Neuronal stem cell (in vitro differentiated cells): ENCODE results near the gene TAP2.

Experiments used
- DNase-seq: peaks from one replicate; pipeline ENCODE4 v3.0.0-alpha.2; 2013; ENCODE audit warnings: low spot score
- H2AFZ ChIP-seq: one replicate; pipeline ENCODE4 v1.6.1; 2013; ENCODE audit warnings: mild to moderate bottlenecking, low read length, inconsistent platforms
- H2AK5ac ChIP-seq: 2 replicates; pipeline ENCODE4 v1.6.1; 2013; ENCODE audit warnings: low read depth, mild to moderate bottlenecking, inconsistent platforms, low read length, moderate library complexity, mixed read lengths
- H2BK120ac ChIP-seq: 2 replicates; pipeline ENCODE4 v1.6.1; 2013; ENCODE audit warnings: low read depth, mild to moderate bottlenecking, inconsistent platforms, low read length, moderate library complexity, mixed read lengths
- H2BK12ac ChIP-seq: one replicate; pipeline ENCODE4 v1.6.1; 2013; ENCODE audit warnings: low read length, inconsistent platforms
- H2BK15ac ChIP-seq: 2 replicates; pipeline ENCODE4 v1.6.1; 2013; ENCODE audit warnings: mild to moderate bottlenecking, low read length, inconsistent platforms, mixed read lengths
- H2BK5ac ChIP-seq: one replicate; pipeline ENCODE4 v1.6.1; 2013; ENCODE audit warnings: inconsistent platforms, mild to moderate bottlenecking, low read length, moderate library complexity
- H3K14ac ChIP-seq: one replicate; pipeline ENCODE4 v1.6.1; 2013; ENCODE audit warnings: low read length, inconsistent platforms
- H3K18ac ChIP-seq: 2 replicates; pipeline ENCODE4 v1.6.1; 2013; ENCODE audit warnings: low read length, inconsistent platforms
- H3K23ac ChIP-seq: 2 replicates; pipeline ENCODE4 v1.6.1; 2013; ENCODE audit warnings: low read depth, mild to moderate bottlenecking, mixed read lengths, low read length, inconsistent platforms; ENCODE audit not compliant: poor library complexity
- H3K27ac ChIP-seq: replicated peaks from 3 replicates; pipeline ENCODE4 v1.5.1; 2013; ENCODE audit warnings: low read length, inconsistent platforms
- H3K27me3 ChIP-seq, 3 experiments: 2 replicates each; pipeline ENCODE4 v1.6.1; 2013; ENCODE audit warnings: low read length in 3 of 3, mild to moderate bottlenecking in 2 of 3, inconsistent platforms in 1 of 3, low read depth in 1 of 3, mixed read lengths in 1 of 3, moderate library complexity in 1 of 3; ENCODE audit not compliant: control insufficient read depth in 3 of 3, insufficient read depth in 3 of 3
- H3K36me3 ChIP-seq, 2 donors: replicated peaks in 1 of 2; 2 replicates each; pipeline ENCODE4 v1.6.1; 2013; ENCODE audit warnings: low read length in 2 of 2; ENCODE audit not compliant: control insufficient read depth in 2 of 2, insufficient read depth in 2 of 2
- H3K4ac ChIP-seq: 2 replicates; pipeline ENCODE4 v1.6.1; 2013; ENCODE audit warnings: inconsistent platforms, mild to moderate bottlenecking, low read length, moderate library complexity
- H3K4me1 ChIP-seq, 2 donors: 1 replicate in 1 of 2; 2 replicates in 1 of 2; pipeline ENCODE4 v1.6.1; 2013; ENCODE audit warnings: low read length in 2 of 2, low read depth in 1 of 2; ENCODE audit not compliant: control insufficient read depth in 2 of 2, insufficient read depth in 1 of 2
- H3K4me2 ChIP-seq: one replicate; pipeline ENCODE4 v1.6.1; 2013; ENCODE audit warnings: mild to moderate bottlenecking, low read length, inconsistent platforms; ENCODE audit not compliant: insufficient read depth, poor library complexity, severe bottlenecking
- H3K4me3 ChIP-seq, 2 donors: 2 replicates each; pipeline ENCODE4 v1.5.1; 2013; ENCODE audit warnings: low read length in 2 of 2, mild to moderate bottlenecking in 2 of 2, inconsistent platforms in 1 of 2, moderate library complexity in 1 of 2
- H3K79me1 ChIP-seq: one replicate; pipeline ENCODE4 v1.6.1; 2013; ENCODE audit warnings: low read depth, mild to moderate bottlenecking, inconsistent platforms, low read length, moderate library complexity
- H3K9ac ChIP-seq: one replicate; pipeline ENCODE4 v1.6.1; 2013; ENCODE audit warnings: mild to moderate bottlenecking, low read depth, low read length, inconsistent platforms; ENCODE audit not compliant: poor library complexity
- H3K9me3 ChIP-seq, 2 donors: replicated peaks in 1 of 2; 2 replicates each; pipeline versions ENCODE3 to v1.6.1; 2013; ENCODE audit warnings: low read length in 2 of 2, mild to moderate bottlenecking in 2 of 2, inconsistent platforms in 1 of 2, low read depth in 1 of 2, mixed read lengths in 1 of 2, moderate library complexity in 1 of 2; ENCODE audit not compliant: control insufficient read depth in 2 of 2, insufficient read depth in 1 of 2
- H4K8ac ChIP-seq: one replicate; pipeline ENCODE4 v1.6.1; 2013; ENCODE audit warnings: low read depth, mild to moderate bottlenecking, inconsistent platforms, low read length, moderate library complexity
- H4K91ac ChIP-seq: one replicate; pipeline ENCODE4 v1.6.1; 2013; ENCODE audit warnings: low read length, low read depth, mild to moderate bottlenecking, inconsistent platforms; ENCODE audit not compliant: poor library complexity
- WGBS, 2 donors: extraction: QIAGEN DNeasy Blood & Tissue Kit; methylation state at CpG; one replicate each; pipeline ENCODE4 v1.1.7; 2013; ENCODE audit warnings: missing lambda C conversion rate in 2 of 2, mixed read lengths in 1 of 2; ENCODE audit not compliant: insufficient read length in 2 of 2, insufficient replicate concordance in 1 of 2; ENCODE audit errors: extremely low coverage in 2 of 2; 5-methylcytosine and 5-hydroxymethylcytosine counted together

The TAP2 gene

DNA sequence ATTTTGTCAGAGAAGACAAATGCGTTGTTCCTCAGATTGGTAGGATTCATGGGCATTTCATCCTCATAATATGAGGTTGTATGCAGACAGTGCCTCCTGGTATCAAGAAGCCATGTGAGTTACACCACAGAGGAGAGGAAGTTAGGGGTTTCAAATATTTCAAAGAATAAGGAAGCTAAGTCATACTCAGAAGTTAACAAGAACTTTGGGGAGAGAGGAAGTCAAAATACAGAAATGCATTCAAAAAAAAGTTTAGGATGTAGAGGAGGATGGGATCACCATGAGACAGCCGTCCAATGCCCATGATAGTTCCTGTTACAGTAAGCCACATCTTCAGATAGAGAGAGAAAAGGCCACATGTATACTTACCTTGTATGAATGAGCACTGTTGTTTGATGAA lies 44.0 kb downstream of the TAP2 start:
- Histone ChIP-seq H3K14ac (no peak overlapping the region), H2BK15ac (no peak overlapping the region), H3K4me1 (peaks cover 0 to 1% of the 10 kb centered on the region in 2 donors), H3K18ac (no peak overlapping the region), H2BK5ac (no peak overlapping the region), H3K4me2 (no peak overlapping the region), H2BK12ac (no peak overlapping the region), H3K27ac (no peak overlapping the region), H3K9me3 (peaks cover 0 to 4% of the 10 kb centered on the region in 2 donors), H3K23ac (no peak overlapping the region), H4K91ac (no peak overlapping the region), H2BK120ac (no peak overlapping the region), H4K8ac (no peak overlapping the region), H3K9ac (no peak overlapping the region), H3K4me3 (no peak overlapping the region), H2AFZ (no peak overlapping the region), H3K36me3 (no peaks in the 10 kb centered on the region), H3K4ac (no peak overlapping the region), H3K27me3 (peaks cover 0 to 33% (median 2%) of the 10 kb centered on the region in 3 experiments), H3K79me1 (no peaks in the 10 kb centered on the region), H2AK5ac (no peak overlapping the region)
- DNase-seq = no peak
- no CpG with 5 or more reads among the region's 2 CpGs for WGBS, 2 donors

DNA sequence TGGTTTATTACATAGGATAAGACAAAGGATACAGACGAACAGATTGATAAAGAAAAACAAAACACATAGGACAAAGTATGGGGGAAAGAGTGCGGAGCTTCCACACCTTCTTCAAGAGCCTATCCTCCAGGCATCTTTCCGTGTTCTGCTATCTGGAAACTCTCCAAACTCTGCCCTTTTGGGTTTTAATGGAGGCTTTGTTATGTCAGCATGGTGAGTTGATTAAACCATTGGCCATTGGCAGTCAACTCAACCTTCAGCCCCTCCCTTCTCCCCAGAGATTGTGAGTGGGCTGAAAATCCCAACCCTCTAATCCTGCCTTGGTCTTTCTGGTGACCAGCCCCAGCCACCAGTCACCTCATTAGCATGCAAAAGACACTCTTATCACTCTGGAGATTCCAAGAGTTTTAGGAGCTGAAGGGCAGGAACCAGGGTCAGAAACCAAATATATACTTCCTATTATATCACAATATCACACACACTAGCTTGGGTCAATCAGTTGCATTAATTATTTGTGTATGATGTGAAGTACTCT lies 45.6 kb downstream of the TAP2 start:
- H2BK12ac ChIP-seq = no peak overlapping the region
- WGBS, 2 donors = no CpG with 5 or more reads among the region's 3 CpGs

DNA sequence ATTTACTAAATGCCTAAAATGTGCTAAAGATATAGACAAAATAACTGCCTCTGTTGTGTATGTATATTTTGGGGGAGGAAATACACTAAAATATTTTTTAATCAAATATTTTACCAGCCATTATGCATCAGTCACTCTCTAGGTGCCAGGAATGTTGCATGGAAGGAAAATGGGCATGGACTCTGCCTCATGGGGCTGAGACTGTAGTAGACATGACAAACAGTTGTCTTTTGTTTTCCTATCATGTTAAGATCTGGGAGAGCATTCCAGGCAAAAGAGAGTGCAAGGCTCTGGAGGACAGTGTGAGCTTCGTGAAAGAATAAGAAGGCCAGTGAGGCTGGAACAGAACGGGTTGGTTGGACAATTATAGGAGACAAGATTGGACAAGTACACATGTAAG lies 48.2 kb downstream of the TAP2 start:
- DNase-seq = no peak
- Histone ChIP-seq H3K79me1 (no peaks in the 10 kb centered on the region), H3K36me3 (no peaks in the 10 kb centered on the region), H3K23ac (no peak overlapping the region), H2BK120ac (no peak overlapping the region), H2BK15ac (no peak overlapping the region), H3K27ac (no peak overlapping the region), H4K8ac (no peak overlapping the region), H3K9ac (no peak overlapping the region), H3K14ac (no peak overlapping the region), H3K27me3 (peaks cover 0 to 25% (median 0%) of the 10 kb centered on the region in 3 experiments), H3K9me3 (no peaks in the 10 kb centered on the region), H3K4ac (no peak overlapping the region), H3K4me2 (no peak overlapping the region), H2AFZ (no peak overlapping the region), H2AK5ac (no peak overlapping the region), H2BK12ac (no peak overlapping the region), H3K4me1 (no peaks in the 10 kb centered on the region), H4K91ac (no peak overlapping the region), H3K4me3 (no peak overlapping the region), H3K18ac (no peak overlapping the region), H2BK5ac (no peak overlapping the region)
- WGBS, 2 donors = no CpG with 5 or more reads among the region's 2 CpGs

More for the DNA sequence above, 45.6 kb downstream of the TAP2 start:
- H2BK120ac ChIP-seq = no peak overlapping the region
- no peak overlapping the region for H3K23ac ChIP-seq
- H3K9ac ChIP-seq = no peak overlapping the region
- peaks cover 0 to 28% (median 2%) of the 10 kb centered on the region in 3 experiments for H3K27me3 ChIP-seq
- H3K4me1 ChIP-seq = peaks cover 0 to 1% of the 10 kb centered on the region in 2 donors
- no peak overlapping the region for H3K18ac ChIP-seq
- no peak overlapping the region for H3K4me2 ChIP-seq
- no peaks in the 10 kb centered on the region for H3K9me3 ChIP-seq
- no peak overlapping the region for H3K4me3 ChIP-seq
- H2AK5ac ChIP-seq = no peak overlapping the region
- H2BK15ac ChIP-seq = no peak overlapping the region
- H3K27ac ChIP-seq = no peak overlapping the region
- no peak overlapping the region for H4K8ac ChIP-seq
- H3K79me1 ChIP-seq = no peaks in the 10 kb centered on the region
- no peak overlapping the region for H3K4ac ChIP-seq
- no peak overlapping the region for H2AFZ ChIP-seq
- H3K14ac ChIP-seq = no peak overlapping the region
- H4K91ac ChIP-seq = no peak overlapping the region
- no peaks in the 10 kb centered on the region for H3K36me3 ChIP-seq
- no peak overlapping the region for H2BK5ac ChIP-seq
- DNase-seq = no peak
